HEK293 (cell line): ENCODE measurements around the gene TBCA.

Source experiments
- CTCF ChIA-PET: fragments of 350-600 bp; formaldehyde crosslinking; extraction: SDS; loops from one replicate; lab custom pipeline; 2021; ENCODE audit warnings: antibody characterized with exemption; lab: Yijun Ruan, JAX
- POLR2A ChIA-PET: fragments of 300-600 bp; formaldehyde crosslinking; extraction: SDS; loops from one replicate; lab custom pipeline; 2020; ENCODE audit warnings: antibody characterized with exemption, inconsistent platforms; lab: Yijun Ruan, JAX
- H3K27ac ChIP-seq: fragments of 200-500 bp; sonication (Bioruptor generic); 2 replicates; pipeline ENCODE4 v1.5.1; 2014; ENCODE audit warnings: low read depth, low read length, control low read depth, inconsistent platforms; ENCODE audit errors: extremely low read depth
- H3K36me3 ChIP-seq, 2 experiments: fragments of 200-500 bp in 1 of 2; sonication (Bioruptor generic) in 1 of 2; 1 replicate in 1 of 2; 2 replicates in 1 of 2; pipeline ENCODE4 v1.5.1; 2014 to 2017; ENCODE audit warnings: inconsistent platforms in 2 of 2, low read length in 2 of 2; ENCODE audit not compliant: control insufficient read depth in 2 of 2, insufficient read depth in 1 of 2
- H3K4me1 ChIP-seq: fragments of 200-500 bp; sonication (Bioruptor generic); 2 replicates; pipeline ENCODE4 v1.5.1; 2014; ENCODE audit warnings: mild to moderate bottlenecking, low read length, inconsistent platforms; ENCODE audit not compliant: control insufficient read depth, insufficient read depth
- H3K4me3 ChIP-seq: 2 replicates; pipeline ENCODE4 v1.5.1; 2011; ENCODE audit warnings: low read depth, mild to moderate bottlenecking, control low read depth, low read length, moderate library complexity
- H3K9me3 ChIP-seq: fragments of 200-500 bp; sonication (Bioruptor generic); 2 replicates; pipeline ENCODE4 v1.5.1; 2014; ENCODE audit warnings: low read depth, low read length, inconsistent platforms; ENCODE audit not compliant: control insufficient read depth, insufficient read depth
- HIC1 ChIP-seq: fragments of 450-650 bp; formaldehyde crosslinking; IDR thresholded peaks from 2 replicates; pipeline ENCODE4 v1.5.1; 2016; ENCODE audit warnings: missing biosample characterization, missing genetic modification characterization
- HOXD13 ChIP-seq: sonication (generic); formaldehyde crosslinking; IDR thresholded peaks from 2 replicates; pipeline ENCODE4 v1.8.0; 2022; ENCODE audit warnings: missing genetic modification reagents, borderline replicate concordance
- MZF1 ChIP-seq: fragments of 450-650 bp; formaldehyde crosslinking; IDR thresholded peaks from 2 replicates; pipeline ENCODE4 v1.5.1; 2017; ENCODE audit warnings: missing biosample characterization, missing genetic modification characterization, borderline replicate concordance
- ZBTB10 ChIP-seq: fragments of 450-650 bp; formaldehyde crosslinking; IDR thresholded peaks from 2 replicates; pipeline ENCODE4 v1.5.1; 2016; ENCODE audit warnings: missing biosample characterization, missing genetic modification characterization
- ZBTB44 ChIP-seq: fragments of 450-650 bp; IDR thresholded peaks from 2 replicates; pipeline ENCODE4 v1.5.1; 2018; ENCODE audit warnings: missing biosample characterization, mild to moderate bottlenecking, missing genetic modification characterization
- ZNF23 ChIP-seq: fragments of 450-650 bp; formaldehyde crosslinking; IDR thresholded peaks from 2 replicates; pipeline ENCODE4 v1.5.1; 2016; ENCODE audit warnings: missing biosample characterization, missing genetic modification characterization, borderline replicate concordance
- ZNF311 ChIP-seq: fragments of 450-650 bp; formaldehyde crosslinking; IDR thresholded peaks from 2 replicates; pipeline ENCODE4 v1.5.1; 2017; ENCODE audit warnings: missing biosample characterization, missing genetic modification characterization, borderline replicate concordance
- ZNF324 ChIP-seq: fragments of 450-650 bp; formaldehyde crosslinking; IDR thresholded peaks from 2 replicates; pipeline ENCODE4 v1.5.1; 2016; ENCODE audit warnings: missing biosample characterization, missing genetic modification characterization
- ZNF558 ChIP-seq: fragments of 450-650 bp; formaldehyde crosslinking; IDR thresholded peaks from 2 replicates; pipeline ENCODE4 v1.5.1; 2016; ENCODE audit warnings: missing biosample characterization, missing genetic modification characterization
- ZNF645 ChIP-seq: fragments of 450-650 bp; formaldehyde crosslinking; IDR thresholded peaks from 2 replicates; pipeline ENCODE4; 2016; ENCODE audit warnings: missing biosample characterization, missing genetic modification characterization
- ZNF664 ChIP-seq: fragments of 450-650 bp; formaldehyde crosslinking; IDR thresholded peaks from 2 replicates; pipeline ENCODE4 v1.5.1; 2016; ENCODE audit warnings: missing biosample characterization, missing genetic modification characterization

TBCA gene

GRCh38 chr5:77650686-77651085 lies 125.5 kb downstream of the TBCA start (continued):
- TF ChIP-seq HIC1 (tag by site-specific recombination) (no peak), ZNF311 (tag by site-specific recombination) (no peak), ZNF645 (tag by site-specific recombination) (no peak), HOXD13 (CRISPR knock-in tag) (no peak), MZF1 (tag by site-specific recombination) (no peak), ZNF324 (no peak)

- Histone ChIP-seq H3K9me3 (no peaks in the 10 kb centered on the region), H3K36me3 (no peaks in the 10 kb centered on the region), H3K27ac (no peak overlapping the region), H3K4me3 (no peak overlapping the region), H3K4me1 (no peaks in the 10 kb centered on the region; the same call in 1 of the 2 replicates)
- ChIA-PET POLR2A (no interaction called here), CTCF (interaction anchor here (1.1 kb wide), 1 partner anchor 20 kb away, joined by 3 read pairs; no protein-coding TSS in a partner anchor)
- TF ChIP-seq ZBTB44 (tag by site-specific recombination) (no peak), ZNF558 (tag by site-specific recombination) (no peak)
Measured at GRCh38 chr5:77649776-77650175, 126.4 kb downstream of the TBCA start.

- H3K9me3 ChIP-seq = no peaks in the 10 kb centered on the region
- TF ChIP-seq ZBTB10 (tag by site-specific recombination) (peak; percentile 43; the same call in 1 of the 2 replicates), ZNF23 (tag by site-specific recombination) (no peak), ZNF664 (tag by site-specific recombination) (peak; percentile 96)
- TF ChIP-seq, all 188 proteins: peak for 2
- Histone ChIP-seq H3K4me3 (peak overlapping the region; percentile 25), H3K27ac (no peak overlapping the region; the same call in 1 of the 2 replicates), H3K4me1 (no peaks in the 10 kb centered on the region; the same call in 1 of the 2 replicates), H3K36me3 (no peaks in the 10 kb centered on the region)
- POLR2A ChIA-PET = interaction anchor here (1.3 kb wide), 1 partner anchor 16 kb away, joined by 5 read pairs; no protein-coding TSS in a partner anchor
- CTCF ChIA-PET = interaction anchor here (0.7 to 2.6 kb wide), 8 partner anchors 10 to 363 kb away, joined by 3 to 11 read pairs (median 3); no protein-coding TSS in a partner anchor
Measured at GRCh38 chr5:77645995-77646639, 130.0 kb downstream of the TBCA start.
